RWPE1 (cell line): ENCODE measurements around the gene BDH1.
"Not testable (repeated sequence)": the region's sequence is repeated elsewhere in the genome, so short reads cannot be mapped to it uniquely, and the experiment has no call there.

Experiments used
- CTCF ChIA-PET: fragments of 350-600 bp; sonication (Branson Sonifier 250); formaldehyde crosslinking; extraction: SDS; loops from one replicate; lab custom pipeline; 2021; lab: Yijun Ruan, JAX
- POLR2A ChIA-PET: fragments of 400-600 bp; formaldehyde crosslinking; extraction: SDS; loops from one replicate; lab custom pipeline; 2020; ENCODE audit warnings: antibody characterized with exemption; ENCODE audit not compliant: low non-redundant PET; lab: Yijun Ruan, JAX
- DNase-seq: peaks from one replicate; pipeline ENCODE4 v3.0.0; 2012; ENCODE audit warnings: low spot score
- H3K27ac ChIP-seq: fragments of 450-650 bp; 2 replicates; pipeline ENCODE4 v1.5.1; 2017
- TF ChIP-seq, protein P1 (sequence below): fragments of 450-650 bp; conservative IDR thresholded peaks from 2 replicates; pipeline ENCODE4 v1.5.1; 2017; ENCODE audit warnings: low read depth, mild to moderate bottlenecking

Gene BDH1

DNA sequence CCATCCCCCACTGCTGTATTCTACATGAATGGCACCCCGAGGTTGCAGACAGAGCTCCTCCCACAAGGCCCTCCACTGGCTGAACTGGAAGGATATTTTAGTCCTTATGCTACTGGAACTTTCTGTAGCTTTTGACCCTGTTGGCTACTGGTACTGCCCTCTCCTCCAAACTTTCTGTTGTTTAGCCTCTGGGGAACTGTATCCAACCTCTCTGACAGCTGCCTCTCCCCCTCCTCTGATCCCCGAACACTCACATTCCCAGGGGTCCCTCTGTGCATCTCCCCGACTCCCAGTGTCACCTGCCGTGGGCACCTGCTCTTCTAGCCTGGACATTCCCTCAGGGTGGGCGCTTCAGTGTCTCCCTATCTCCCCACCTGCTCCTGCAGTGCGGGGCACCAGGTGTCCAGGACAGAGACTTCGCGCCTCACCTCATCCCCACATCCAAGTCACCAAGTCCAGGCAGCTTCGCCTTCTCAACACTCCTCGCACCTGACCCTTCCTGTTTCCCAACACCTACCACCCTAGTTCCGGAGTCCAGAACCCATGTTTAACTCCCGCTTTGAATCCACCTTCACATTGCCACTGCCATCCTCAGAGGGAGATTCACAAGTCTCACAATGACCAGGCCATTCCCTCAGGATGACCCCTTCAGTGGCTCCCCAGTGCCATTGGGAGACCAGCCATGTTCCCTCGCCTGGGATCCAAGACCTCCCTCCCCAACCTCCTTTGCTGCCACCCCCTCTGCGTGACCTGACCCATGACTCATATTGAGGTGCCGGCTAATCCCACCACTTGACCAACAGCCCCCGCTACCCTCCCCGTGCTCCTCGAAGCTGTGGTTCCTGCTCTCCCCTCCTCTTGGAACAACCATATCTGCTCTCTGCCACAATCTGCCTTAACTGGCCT is 34.2 kb downstream of the BDH1 start:
- ChIA-PET POLR2A (interaction anchor here (0.6 to 0.9 kb wide), 2 partner anchors 12 to 39 kb away, joined by 3 read pairs; no protein-coding TSS in a partner anchor), CTCF (no interaction called here)
- no peak for DNase-seq
- peak overlapping the region; percentile 64 for H3K27ac ChIP-seq
- TF ChIP-seq, protein P1, sequence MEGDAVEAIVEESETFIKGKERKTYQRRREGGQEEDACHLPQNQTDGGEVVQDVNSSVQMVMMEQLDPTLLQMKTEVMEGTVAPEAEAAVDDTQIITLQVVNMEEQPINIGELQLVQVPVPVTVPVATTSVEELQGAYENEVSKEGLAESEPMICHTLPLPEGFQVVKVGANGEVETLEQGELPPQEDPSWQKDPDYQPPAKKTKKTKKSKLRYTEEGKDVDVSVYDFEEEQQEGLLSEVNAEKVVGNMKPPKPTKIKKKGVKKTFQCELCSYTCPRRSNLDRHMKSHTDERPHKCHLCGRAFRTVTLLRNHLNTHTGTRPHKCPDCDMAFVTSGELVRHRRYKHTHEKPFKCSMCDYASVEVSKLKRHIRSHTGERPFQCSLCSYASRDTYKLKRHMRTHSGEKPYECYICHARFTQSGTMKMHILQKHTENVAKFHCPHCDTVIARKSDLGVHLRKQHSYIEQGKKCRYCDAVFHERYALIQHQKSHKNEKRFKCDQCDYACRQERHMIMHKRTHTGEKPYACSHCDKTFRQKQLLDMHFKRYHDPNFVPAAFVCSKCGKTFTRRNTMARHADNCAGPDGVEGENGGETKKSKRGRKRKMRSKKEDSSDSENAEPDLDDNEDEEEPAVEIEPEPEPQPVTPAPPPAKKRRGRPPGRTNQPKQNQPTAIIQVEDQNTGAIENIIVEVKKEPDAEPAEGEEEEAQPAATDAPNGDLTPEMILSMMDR: no peak

DNA sequence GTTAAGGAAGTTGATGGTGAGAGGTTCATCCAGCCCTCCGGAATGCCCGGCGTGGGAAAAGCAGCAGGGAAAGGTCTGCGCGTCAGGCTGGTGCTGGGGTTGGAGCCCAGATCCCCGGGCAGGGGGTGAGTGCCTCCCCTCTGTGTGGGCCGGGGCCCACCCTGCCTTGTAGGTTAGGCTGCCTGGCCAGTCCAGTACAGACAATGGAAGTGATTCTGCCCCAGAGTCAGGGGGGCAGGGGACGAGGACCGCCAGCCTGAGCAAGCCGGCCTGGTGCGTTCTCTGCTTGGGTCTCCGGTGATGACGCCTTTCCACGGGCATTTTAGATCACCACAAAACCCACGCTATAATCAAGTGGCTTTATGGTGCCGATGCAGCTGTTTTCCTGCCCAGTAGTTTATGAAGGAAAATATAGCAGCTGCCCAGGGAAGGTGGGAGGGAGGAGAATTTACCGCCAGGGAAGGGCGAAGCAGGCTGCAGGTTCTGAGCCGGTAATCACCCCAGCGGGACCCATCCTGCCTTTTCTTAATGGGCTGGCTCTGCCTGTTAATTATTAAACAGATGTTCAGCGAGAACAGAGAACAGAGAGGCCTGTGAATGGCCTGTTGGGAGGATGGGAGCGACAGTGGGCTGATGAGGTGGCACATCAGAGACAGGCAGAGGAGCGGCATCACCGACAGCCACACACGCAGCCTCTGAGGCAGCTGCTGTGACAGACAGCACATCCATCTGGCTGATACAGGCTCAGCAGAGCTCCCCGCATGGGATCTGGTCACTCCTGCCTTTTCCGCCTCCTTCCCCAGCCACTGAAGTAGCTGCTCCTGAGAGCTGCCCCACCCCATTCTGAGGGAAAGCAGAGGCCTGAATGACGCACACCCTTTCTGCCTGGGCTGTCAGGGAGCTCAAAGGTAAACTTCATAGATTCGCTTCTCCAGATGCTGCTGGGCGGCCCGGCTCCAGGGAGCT is 35.2 kb downstream of the BDH1 start:
- ChIA-PET POLR2A (interaction anchor here (0.9 kb wide), 1 partner anchor 13 kb away, joined by 3 read pairs; no protein-coding TSS in a partner anchor), CTCF (no interaction called here)
- DNase-seq: peak; percentile 80
- H3K27ac ChIP-seq: peak overlapping the region; percentile 64
- TF ChIP-seq, protein P1: no peak

DNA sequence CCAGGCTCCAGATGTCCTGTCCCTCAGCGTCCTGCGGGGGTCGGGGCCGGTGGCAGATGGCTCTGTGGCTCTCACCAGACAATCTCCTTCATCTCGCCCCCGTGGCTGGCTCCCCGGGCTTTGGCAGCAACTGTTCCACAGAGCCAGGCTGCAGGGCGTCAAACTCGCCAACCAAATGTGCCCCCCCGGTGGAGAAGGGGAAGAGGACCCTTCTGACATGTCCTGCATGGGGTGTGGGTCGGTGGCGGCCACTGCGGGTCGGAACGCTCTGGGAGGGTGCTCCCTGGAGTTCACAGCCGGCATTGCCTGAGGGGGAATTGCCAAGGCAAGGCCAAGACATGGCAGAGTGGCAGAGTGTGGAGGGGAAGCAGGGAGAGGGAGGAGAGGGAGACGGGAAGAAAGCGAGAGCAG is 36.0 kb downstream of the BDH1 start:
- no peak for DNase-seq
- POLR2A ChIA-PET: no interaction called here
- TF ChIP-seq, protein P1: no peak
- H3K27ac ChIP-seq: peak overlapping the region; percentile 64
- CTCF ChIA-PET: interaction anchor here (0.6 kb wide), 1 partner anchor 263 kb away, joined by 3 read pairs; no protein-coding TSS in a partner anchor

DNA sequence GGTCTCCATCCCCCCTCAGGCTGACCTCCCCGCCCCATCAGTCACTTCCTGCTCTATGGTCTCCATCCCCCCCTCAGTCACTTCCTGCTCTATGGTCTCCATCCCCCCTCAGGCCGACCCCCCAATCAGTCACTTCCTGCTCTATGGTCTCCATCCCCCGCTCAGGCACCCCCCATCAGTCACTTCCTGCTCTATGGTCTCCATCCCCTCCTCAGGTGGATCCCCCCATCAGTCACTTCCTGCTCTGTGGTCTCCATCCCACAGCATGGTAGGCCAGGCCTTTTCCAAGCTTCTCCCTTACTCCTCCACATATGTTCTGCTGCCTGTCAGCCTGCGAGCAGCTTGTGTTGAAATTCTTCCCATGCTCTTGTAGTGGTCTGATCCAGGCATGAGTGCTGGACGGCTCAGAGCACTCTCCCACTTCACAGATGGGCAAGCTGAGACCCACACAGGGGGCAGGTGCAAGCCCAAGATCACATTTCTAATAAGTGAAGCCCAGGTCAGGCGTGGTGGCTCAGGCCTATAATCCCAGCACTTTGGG is 36.8 kb downstream of the BDH1 start:
- H3K27ac ChIP-seq: peak overlapping the region; percentile 64
- ChIA-PET POLR2A (no interaction called here), CTCF (interaction anchor here (0.6 kb wide), 1 partner anchor 262 kb away, joined by 3 read pairs; no protein-coding TSS in a partner anchor)
- TF ChIP-seq, protein P1: no peak
- DNase-seq: no peak

DNA sequence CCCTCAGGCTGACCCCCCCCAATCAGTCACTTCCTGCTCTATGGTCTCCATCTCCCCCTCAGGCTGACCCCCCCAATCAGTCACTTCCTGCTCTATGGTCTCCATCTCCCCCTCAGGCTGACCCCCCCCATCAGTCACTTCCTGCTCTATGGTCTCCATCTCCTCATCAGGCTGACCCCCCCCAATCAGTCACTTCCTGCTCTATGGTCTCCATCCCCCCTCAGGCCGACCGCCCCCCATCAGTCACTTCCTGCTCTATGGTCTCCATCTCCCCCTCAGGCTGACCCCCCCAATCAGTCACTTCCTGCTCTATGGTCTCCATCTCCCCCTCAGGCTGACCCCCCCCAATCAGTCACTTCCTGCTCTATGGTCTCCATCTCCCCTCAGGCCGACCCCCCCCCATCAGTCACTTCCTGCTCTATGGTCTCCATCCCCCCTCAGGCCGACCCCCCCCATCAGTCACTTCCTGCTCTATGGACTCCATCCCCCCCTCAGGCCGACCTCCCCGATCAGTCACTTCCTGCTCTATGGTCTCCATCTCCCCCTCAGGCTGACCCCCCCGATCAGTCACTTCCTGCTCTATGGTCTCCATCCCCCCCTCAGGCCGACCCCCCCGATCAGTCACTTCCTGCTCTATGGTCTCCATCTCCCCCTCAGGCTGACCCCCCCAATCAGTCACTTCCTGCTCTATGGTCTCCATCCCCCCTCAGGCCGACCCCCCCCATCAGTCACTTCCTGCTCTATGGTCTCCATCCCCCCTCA is 37.7 kb downstream of the BDH1 start:
- CTCF ChIA-PET, H3K27ac ChIP-seq, POLR2A ChIA-PET, DNase-seq: not testable (repeated sequence)

DNA sequence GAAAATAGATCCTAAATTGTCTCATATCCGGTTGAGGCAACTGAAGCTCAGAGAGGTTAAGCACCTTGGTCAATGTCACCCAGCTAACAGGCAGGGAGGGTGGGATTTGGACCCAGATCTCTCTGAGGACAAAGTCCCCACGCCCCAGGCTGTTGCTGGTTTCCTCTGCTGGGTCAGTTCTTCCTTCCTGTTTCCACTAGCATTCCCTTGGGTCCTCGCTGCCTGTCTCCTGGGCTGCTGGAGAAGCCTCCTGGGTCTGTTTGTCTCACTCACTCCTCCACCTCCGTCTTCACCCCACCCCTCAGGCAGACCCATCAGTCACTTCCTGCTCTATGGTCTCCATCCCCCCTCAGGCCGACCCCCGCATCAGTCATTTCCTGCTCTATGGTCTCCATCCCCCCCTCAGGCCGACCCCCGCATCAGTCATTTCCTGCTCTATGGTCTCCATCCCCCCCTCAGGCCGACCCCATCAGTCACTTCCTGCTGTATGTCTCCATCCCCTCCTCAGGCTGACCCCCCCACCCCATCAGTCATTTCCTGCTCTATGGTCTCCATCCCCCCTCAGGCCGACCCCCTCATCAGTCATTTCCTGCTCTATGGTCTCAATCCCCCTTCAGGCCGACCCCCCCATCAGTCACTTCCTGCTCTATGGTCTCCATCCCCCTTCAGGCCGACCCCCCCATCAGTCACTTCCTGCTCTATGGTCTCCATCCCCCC is 38.7 kb downstream of the BDH1 start:
- POLR2A ChIA-PET: not testable (repeated sequence)
- H3K27ac ChIP-seq: peak overlapping the region; percentile 87
- CTCF ChIA-PET: interaction anchor here (0.7 kb wide), 1 partner anchor 271 kb away, joined by 3 read pairs; no protein-coding TSS in a partner anchor

More for the DNA sequence above, 38.7 kb downstream of the BDH1 start:
- DNase-seq: not testable (repeated sequence)
